ENCODE data around the gene USP15. TPM values are rescaled to one million over a fixed set of nuclear protein-coding genes. Genes with fewer than 3 reads are reported as not detected.

The USP15 gene
- total and polyA plus RNA-seq, 2 of the 8 experiments (the other 6 are each of a cell fraction or from before 2014, with no cell fraction given): 12.7 to 38.6 TPM

GRCh38 chr12:62345667-62346066, 85.5 kb downstream of the USP15 start (continued):
- TF ChIP-seq RBBP5 (IDR thresholded peaks at IDR 0.05; ENCODE audit: borderline replicate concordance, low read depth, low read length) (no peak), SAP30 (IDR thresholded peaks at IDR 0.05; ENCODE audit: insufficient read depth, insufficient replicate concordance, low read length) (no peak), EZH2 (IDR thresholded peaks at IDR 0.05; ENCODE audit: low read depth, low read length, severe bottlenecking) (no peak), GABPA (IDR thresholded peaks at IDR 0.05; ENCODE audit: borderline replicate concordance, insufficient read depth, low read length) (no peak)

Data from H1 (cell line).